ENCODE data around the gene C2CD2. TPM values are rescaled to one million over a fixed set of nuclear protein-coding genes. Genes with fewer than 3 reads are reported as not detected.
A peak's percentile ranks its signal among the peaks of the same experiment; 100 is the strongest.

Gene C2CD2
- total RNA-seq, 1 donor from 2014 or later: 15.3 TPM

DNA sequence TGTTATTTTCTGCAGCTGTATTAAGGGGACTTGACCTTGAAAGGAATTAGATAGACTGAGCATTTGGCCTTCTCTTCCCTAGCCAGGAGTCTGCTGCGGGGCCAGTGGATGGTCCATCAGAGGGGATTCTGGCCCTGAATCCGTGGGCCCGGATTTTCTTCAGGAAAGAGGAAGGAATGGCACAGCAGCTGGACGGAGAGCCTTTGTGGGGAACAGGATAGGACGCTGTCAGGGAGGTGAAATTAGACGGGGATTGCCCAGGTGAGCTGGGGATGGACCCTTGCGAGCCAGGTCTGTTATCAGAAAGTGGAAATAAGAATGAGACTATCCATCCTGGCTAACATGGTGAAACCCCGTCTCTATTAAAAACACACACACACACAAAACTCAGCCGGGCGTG is 1.7 kb upstream of the C2CD2 start:
- Histone ChIP-seq H4K20me1 (ENCODE audit: low read depth) (peaks cover 20% of the 10 kb centered on the region), H3K36me3 (no peaks in the 10 kb centered on the region), H3K27ac (no peak overlapping the region), H3K79me2 (ENCODE audit: low read depth) (peaks cover 11% of the 10 kb centered on the region), H2AFZ (replicated peaks) (no peak overlapping the region), H3K4me2 (no peak overlapping the region), H3K4me1 (peaks cover 29% of the 10 kb centered on the region), H3K9ac (no peak overlapping the region), H3K4me3 (no peak overlapping the region), H3K27me3 (peaks cover 20% of the 10 kb centered on the region), H3F3A (ENCODE audit: low read depth) (peaks cover 34% of the 10 kb centered on the region), H3K9me3 (ENCODE audit: low read depth) (no peaks in the 10 kb centered on the region)
- H3K4me1 Mint-ChIP-seq: peaks cover 47% of the 10 kb centered on the region
- no peaks in the 10 kb centered on the region for H3K9me3 Mint-ChIP-seq
- TF ChIP-seq EZH2 (IDR thresholded peaks at IDR 0.05) (no peak), EZH2phosphoT487 (IDR thresholded peaks at IDR 0.05) (no peak)
- TF ChIP-seq, protein P1, sequence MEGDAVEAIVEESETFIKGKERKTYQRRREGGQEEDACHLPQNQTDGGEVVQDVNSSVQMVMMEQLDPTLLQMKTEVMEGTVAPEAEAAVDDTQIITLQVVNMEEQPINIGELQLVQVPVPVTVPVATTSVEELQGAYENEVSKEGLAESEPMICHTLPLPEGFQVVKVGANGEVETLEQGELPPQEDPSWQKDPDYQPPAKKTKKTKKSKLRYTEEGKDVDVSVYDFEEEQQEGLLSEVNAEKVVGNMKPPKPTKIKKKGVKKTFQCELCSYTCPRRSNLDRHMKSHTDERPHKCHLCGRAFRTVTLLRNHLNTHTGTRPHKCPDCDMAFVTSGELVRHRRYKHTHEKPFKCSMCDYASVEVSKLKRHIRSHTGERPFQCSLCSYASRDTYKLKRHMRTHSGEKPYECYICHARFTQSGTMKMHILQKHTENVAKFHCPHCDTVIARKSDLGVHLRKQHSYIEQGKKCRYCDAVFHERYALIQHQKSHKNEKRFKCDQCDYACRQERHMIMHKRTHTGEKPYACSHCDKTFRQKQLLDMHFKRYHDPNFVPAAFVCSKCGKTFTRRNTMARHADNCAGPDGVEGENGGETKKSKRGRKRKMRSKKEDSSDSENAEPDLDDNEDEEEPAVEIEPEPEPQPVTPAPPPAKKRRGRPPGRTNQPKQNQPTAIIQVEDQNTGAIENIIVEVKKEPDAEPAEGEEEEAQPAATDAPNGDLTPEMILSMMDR (IDR thresholded peaks at IDR 0.05): no peak
- no peak overlapping the region for H3K27ac Mint-ChIP-seq
- H3K36me3 Mint-ChIP-seq: peaks cover 6% of the 10 kb centered on the region
- peaks cover 26% of the 10 kb centered on the region for H3K27me3 Mint-ChIP-seq (ENCODE audit: insufficient read depth, low read depth)
- H3K4me3 Mint-ChIP-seq: no peak overlapping the region
- DNase-seq (ENCODE audit: low spot score): no peak

DNA sequence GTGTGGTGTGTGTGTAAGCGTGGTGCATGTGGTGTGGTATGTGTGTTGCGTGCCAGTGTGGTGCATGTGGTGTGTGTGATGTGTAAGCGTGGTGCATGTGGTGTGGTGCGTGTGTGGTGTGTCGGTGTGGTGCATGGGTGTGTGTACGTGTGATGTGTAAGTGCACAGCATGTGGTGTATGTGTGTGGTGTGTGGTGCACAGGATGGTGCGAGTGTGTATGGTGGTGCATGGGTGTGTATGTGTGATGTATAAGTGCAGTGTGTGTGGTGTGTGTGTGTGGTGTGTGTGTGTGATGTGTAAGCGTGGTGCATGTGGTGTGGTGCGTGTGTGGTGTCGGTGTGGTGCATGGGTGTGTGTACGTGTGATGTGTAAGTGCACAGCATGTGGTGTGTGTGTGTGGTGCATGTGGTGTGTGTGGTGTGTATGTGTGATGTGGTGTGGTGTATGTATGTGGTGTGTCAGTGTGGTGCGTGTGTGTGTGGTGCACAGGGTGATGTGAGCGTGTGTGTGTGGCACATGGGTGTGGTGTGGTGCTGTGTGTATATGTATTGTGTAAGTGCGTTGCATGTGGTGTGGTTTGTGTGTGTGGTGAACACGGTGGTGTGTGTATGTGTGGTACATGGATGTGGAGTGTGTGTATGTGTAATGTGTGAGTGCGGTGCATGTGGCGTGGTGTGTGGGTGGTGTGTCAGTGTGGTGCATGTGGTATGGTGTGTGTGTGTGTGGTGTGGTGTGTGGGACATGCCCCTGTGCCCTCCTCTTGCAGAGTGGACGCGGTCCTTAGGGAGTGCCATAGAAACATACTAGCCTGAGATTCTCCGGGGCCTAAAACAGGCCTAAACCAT is 1.1 kb upstream of the C2CD2 start:
- Mint-ChIP-seq H3K4me3 (peak overlapping the region; percentile 77), H3K27ac (peak overlapping the region; percentile 14), H3K4me1 (peaks cover 50% of the 10 kb centered on the region), H3K27me3 (ENCODE audit: insufficient read depth, low read depth) (peaks cover 25% of the 10 kb centered on the region), H3K9me3 (no peaks in the 10 kb centered on the region), H3K36me3 (peaks cover 6% of the 10 kb centered on the region)
- Histone ChIP-seq H3K9me3 (ENCODE audit: low read depth) (no peaks in the 10 kb centered on the region), H3K27ac (no peak overlapping the region), H3K9ac (no peak overlapping the region), H3K79me2 (ENCODE audit: low read depth) (peaks cover 17% of the 10 kb centered on the region), H4K20me1 (ENCODE audit: low read depth) (peaks cover 20% of the 10 kb centered on the region), H3K36me3 (no peaks in the 10 kb centered on the region), H3F3A (ENCODE audit: low read depth) (peaks cover 39% of the 10 kb centered on the region), H3K4me1 (peaks cover 32% of the 10 kb centered on the region), H3K27me3 (peaks cover 20% of the 10 kb centered on the region), H2AFZ (replicated peaks) (no peak overlapping the region), H3K4me2 (no peak overlapping the region), H3K4me3 (no peak overlapping the region)
- TF ChIP-seq EZH2phosphoT487 (IDR thresholded peaks at IDR 0.05) (no peak), EZH2 (IDR thresholded peaks at IDR 0.05) (no peak)
- TF ChIP-seq, protein P1 (IDR thresholded peaks at IDR 0.05): no peak
- no peak for DNase-seq (ENCODE audit: low spot score)

DNA sequence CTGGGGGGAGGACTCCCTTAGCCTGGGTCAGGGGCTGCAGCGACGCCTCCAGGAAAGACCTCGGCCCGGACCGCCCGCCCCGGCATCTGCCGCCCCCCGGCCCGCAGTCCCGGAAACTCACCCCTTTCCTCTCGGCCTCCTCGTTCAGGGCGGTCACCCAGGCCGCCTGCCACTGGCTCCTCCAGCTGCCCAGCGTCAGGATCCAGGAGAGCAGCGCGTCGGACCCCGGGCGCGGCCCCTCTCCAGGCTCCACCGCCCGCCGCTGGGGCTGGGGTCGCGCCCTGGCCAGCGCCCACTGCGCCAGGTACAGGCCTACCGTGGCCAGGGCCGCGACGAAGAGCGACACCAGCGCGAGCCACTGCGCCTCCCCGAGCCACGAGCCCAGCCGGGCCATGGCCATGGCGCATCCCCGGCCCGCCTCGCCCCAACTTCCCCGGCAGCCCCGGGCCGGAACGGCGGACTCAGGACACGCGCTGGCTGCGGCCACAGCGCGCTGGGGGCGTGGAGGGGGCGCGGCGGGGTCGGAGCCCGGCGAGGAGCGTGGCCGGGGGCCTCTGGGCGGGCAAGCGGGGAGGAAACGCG is 478 bp downstream of the C2CD2 start:
- Histone ChIP-seq H3K4me2 (peak overlapping the region; percentile 79), H3K79me2 (ENCODE audit: low read depth) (peaks cover 33% of the 10 kb centered on the region), H3K9ac (no peak overlapping the region), H3K4me1 (peaks cover 35% of the 10 kb centered on the region), H3K36me3 (no peaks in the 10 kb centered on the region), H3K27ac (no peak overlapping the region), H3K4me3 (peak overlapping the region; percentile 68), H3F3A (ENCODE audit: low read depth) (peaks cover 39% of the 10 kb centered on the region), H2AFZ (replicated peaks) (peak overlapping the region; percentile 95), H4K20me1 (ENCODE audit: low read depth) (peaks cover 20% of the 10 kb centered on the region), H3K27me3 (peaks cover 20% of the 10 kb centered on the region), H3K9me3 (ENCODE audit: low read depth) (no peaks in the 10 kb centered on the region)
- DNase-seq (ENCODE audit: low spot score): peak; percentile 55
- Mint-ChIP-seq H3K27ac (no peak overlapping the region), H3K4me1 (peaks cover 50% of the 10 kb centered on the region), H3K4me3 (peak overlapping the region; percentile 84), H3K9me3 (no peaks in the 10 kb centered on the region), H3K27me3 (ENCODE audit: insufficient read depth, low read depth) (peaks cover 18% of the 10 kb centered on the region), H3K36me3 (peaks cover 6% of the 10 kb centered on the region)
- TF ChIP-seq, protein P1 (IDR thresholded peaks at IDR 0.05): no peak
- TF ChIP-seq EZH2phosphoT487 (IDR thresholded peaks at IDR 0.05) (no peak), EZH2 (IDR thresholded peaks at IDR 0.05) (no peak)

Measured in neural progenitor cell (in vitro differentiated cells).